ENCODE measurements around the gene SIGLEC6.

SIGLEC6 gene

DNA sequence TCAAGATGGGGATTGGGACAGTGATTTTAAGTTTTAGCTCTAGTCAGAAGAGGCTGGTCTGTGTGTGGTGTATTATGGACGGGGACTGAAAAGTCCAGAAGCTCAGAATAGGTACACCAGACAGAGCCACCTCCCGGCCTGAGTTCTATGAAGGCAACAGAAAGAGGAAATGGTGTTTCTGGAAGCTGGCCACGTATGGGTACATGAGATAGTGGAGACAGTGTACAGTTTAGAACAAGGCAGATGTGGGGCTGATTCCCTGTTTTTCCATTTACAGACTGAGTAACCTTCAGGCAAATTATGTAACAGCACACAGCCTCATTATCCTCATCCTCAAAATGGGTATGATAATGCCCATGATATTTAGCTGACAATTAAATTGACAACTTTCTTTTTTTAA, 40.9 kb upstream of the SIGLEC6 start:
- Histone ChIP-seq H3K4me3 (IDR thresholded peaks at IDR 0.05; ENCODE audit: insufficient read depth, low read depth, low read length) (no peak overlapping the region), H2AFZ (ENCODE audit: low read depth) (no peak overlapping the region), H3K79me2 (ENCODE audit: insufficient read depth, low read depth) (no peaks in the 10 kb centered on the region), H3K4me1 (ENCODE audit: low read depth, poor library complexity, severe bottlenecking) (no peaks in the 10 kb centered on the region), H3K4me2 (no peak overlapping the region), H4K20me1 (ENCODE audit: insufficient read depth) (no peaks in the 10 kb centered on the region), H3K27me3 (ENCODE audit: insufficient read depth, low read depth) (no peaks in the 10 kb centered on the region), H3K36me3 (ENCODE audit: insufficient read depth) (no peaks in the 10 kb centered on the region), H3K27ac (no peak overlapping the region), H3K9ac (no peak overlapping the region)
- TF ChIP-seq, protein P1, sequence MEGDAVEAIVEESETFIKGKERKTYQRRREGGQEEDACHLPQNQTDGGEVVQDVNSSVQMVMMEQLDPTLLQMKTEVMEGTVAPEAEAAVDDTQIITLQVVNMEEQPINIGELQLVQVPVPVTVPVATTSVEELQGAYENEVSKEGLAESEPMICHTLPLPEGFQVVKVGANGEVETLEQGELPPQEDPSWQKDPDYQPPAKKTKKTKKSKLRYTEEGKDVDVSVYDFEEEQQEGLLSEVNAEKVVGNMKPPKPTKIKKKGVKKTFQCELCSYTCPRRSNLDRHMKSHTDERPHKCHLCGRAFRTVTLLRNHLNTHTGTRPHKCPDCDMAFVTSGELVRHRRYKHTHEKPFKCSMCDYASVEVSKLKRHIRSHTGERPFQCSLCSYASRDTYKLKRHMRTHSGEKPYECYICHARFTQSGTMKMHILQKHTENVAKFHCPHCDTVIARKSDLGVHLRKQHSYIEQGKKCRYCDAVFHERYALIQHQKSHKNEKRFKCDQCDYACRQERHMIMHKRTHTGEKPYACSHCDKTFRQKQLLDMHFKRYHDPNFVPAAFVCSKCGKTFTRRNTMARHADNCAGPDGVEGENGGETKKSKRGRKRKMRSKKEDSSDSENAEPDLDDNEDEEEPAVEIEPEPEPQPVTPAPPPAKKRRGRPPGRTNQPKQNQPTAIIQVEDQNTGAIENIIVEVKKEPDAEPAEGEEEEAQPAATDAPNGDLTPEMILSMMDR (conservative IDR thresholded peaks at IDR 0.05; ENCODE audit: low read depth, low read length), result no peak

DNA sequence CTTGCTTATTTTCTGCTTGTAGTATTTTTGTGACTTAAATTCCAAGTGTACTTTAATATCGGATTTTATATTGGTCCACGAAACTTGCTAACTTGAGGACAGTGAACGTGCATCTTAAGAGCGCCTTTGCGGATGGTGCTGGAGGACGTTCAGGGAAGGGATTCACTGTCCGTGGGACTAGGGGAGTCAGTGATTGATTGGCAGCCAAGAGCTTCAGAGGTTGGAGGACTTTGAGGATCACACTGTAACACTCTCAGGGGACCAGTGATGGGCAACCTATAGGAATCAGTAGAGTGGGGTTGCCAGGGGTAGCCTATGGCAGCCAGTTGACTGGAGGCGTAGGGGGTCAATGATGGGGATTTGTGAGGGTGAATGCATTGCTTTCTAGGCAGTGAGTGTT, 40.1 kb upstream of the SIGLEC6 start:
- no peaks in the 10 kb centered on the region for H4K20me1 ChIP-seq (ENCODE audit: insufficient read depth)
- no peak overlapping the region for H3K9ac ChIP-seq
- no peaks in the 10 kb centered on the region for H3K36me3 ChIP-seq (ENCODE audit: insufficient read depth)
- H3K79me2 ChIP-seq (ENCODE audit: insufficient read depth, low read depth), result no peaks in the 10 kb centered on the region
- no peaks in the 10 kb centered on the region for H3K27me3 ChIP-seq (ENCODE audit: insufficient read depth, low read depth)
- no peak overlapping the region for H3K4me3 ChIP-seq (IDR thresholded peaks at IDR 0.05; ENCODE audit: insufficient read depth, low read depth, low read length)
- no peak overlapping the region for H3K27ac ChIP-seq
- peak overlapping the region; percentile 29; the same call in 1 of the 2 replicates for H2AFZ ChIP-seq (ENCODE audit: low read depth)
- H3K4me2 ChIP-seq, result no peak overlapping the region
- H3K4me1 ChIP-seq (ENCODE audit: low read depth, poor library complexity, severe bottlenecking), result no peaks in the 10 kb centered on the region
- TF ChIP-seq, protein P1 (conservative IDR thresholded peaks at IDR 0.05; ENCODE audit: low read depth, low read length), result no peak

DNA sequence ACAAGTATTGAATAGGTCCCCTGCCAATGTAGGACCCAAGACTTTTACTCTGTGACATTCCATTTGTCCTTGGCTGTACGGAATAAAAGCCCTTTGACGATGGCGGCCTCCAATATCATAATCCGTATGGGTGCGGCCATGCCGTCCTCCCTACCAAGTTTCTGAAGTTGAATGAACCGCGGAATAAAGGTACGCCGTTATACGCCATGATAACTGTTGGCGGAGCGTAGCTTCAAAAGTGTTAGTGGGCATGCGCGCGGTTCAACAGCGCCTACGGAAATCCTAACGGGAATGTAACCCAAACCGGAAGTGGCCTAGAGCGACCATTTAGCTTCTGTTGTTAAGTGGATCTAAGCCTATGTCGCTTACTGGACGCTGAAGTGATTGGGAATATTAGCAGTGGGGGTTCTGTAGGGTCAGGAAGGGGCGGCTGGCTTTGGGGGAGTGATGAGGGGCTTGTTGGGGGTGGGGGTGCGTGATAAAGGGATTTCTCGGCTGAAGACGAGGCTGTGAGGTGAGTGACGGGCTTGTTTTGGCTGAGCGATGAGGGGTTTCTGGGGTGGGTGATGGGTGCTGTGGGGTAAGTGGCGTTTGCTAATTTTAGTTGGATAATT, 39.6 kb upstream of the SIGLEC6 start, which contains the start of gene ZNF175:
Gene ZNF175 (plus strand): TSS at position 322 of the 614 bp plus-strand sequence. CDS start 2,047 bp downstream, outside the sequence.
- no peaks in the 10 kb centered on the region for H4K20me1 ChIP-seq (ENCODE audit: insufficient read depth)
- 0 out of 2 replicates have a peak within 1 kb of the TSS, but pooled peaks have one; percentile 4 for H3K4me2 ChIP-seq
- no peaks in the 10 kb centered on the region for H3K79me2 ChIP-seq (ENCODE audit: insufficient read depth, low read depth)
- H3K27ac ChIP-seq, result no peak within 1 kb of the TSS
- TF ChIP-seq, protein P1 (conservative IDR thresholded peaks at IDR 0.05; ENCODE audit: low read depth, low read length), result no peak
- H3K27me3 ChIP-seq (ENCODE audit: insufficient read depth, low read depth), result no peaks in the 10 kb centered on the region
- no peaks in the 10 kb centered on the region for H3K4me1 ChIP-seq (ENCODE audit: low read depth, poor library complexity, severe bottlenecking)
- H3K36me3 ChIP-seq (ENCODE audit: insufficient read depth), result no peaks in the 10 kb centered on the region
- H3K9ac ChIP-seq, result no peak within 1 kb of the TSS
- H3K4me3 ChIP-seq (IDR thresholded peaks at IDR 0.05; ENCODE audit: insufficient read depth, low read depth, low read length), result no peak within 1 kb of the TSS
- H2AFZ ChIP-seq (ENCODE audit: low read depth), result peak within 1 kb of the TSS; percentile 29; the same call in 1 of the 2 replicates

DNA sequence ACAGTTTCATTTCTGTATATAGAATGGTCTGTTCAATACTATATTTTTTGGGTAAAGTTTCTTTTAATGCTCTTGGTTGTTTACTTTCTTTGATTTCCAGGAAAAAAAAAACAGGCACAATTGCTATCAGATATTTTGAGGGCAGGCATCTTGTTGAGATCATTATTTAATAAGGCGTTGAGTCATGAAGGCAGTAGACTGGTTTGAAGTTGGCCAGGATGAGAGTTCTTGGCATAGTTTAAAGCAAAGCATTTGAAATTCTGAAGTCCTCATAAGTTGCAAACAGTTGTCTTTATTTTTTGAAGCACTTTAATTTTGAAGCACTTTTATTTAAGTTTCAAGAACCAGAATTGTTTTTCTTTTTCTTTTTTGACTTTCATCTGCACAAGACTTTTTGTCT, 37.0 kb upstream of the SIGLEC6 start:
- Histone ChIP-seq H4K20me1 (ENCODE audit: insufficient read depth) (no peaks in the 10 kb centered on the region), H3K4me3 (IDR thresholded peaks at IDR 0.05; ENCODE audit: insufficient read depth, low read depth, low read length) (no peak overlapping the region), H3K27me3 (ENCODE audit: insufficient read depth, low read depth) (no peaks in the 10 kb centered on the region), H3K79me2 (ENCODE audit: insufficient read depth, low read depth) (no peaks in the 10 kb centered on the region), H2AFZ (ENCODE audit: low read depth) (no peak overlapping the region), H3K27ac (no peak overlapping the region), H3K4me1 (ENCODE audit: low read depth, poor library complexity, severe bottlenecking) (no peaks in the 10 kb centered on the region), H3K36me3 (ENCODE audit: insufficient read depth) (no peaks in the 10 kb centered on the region), H3K9ac (no peak overlapping the region), H3K4me2 (no peak overlapping the region)
- TF ChIP-seq, protein P1 (conservative IDR thresholded peaks at IDR 0.05; ENCODE audit: low read depth, low read length), result no peak

Data from KMS-11 (cell line).